GM19438 (cell line): Measurements from ENCODE around the gene CALD1.
A peak's percentile ranks its signal among the peaks of the same experiment; 100 is the strongest.

Source experiments
- ATAC-seq: cut with Tn5 transposase; IDR thresholded peaks from one replicate; pipeline ENCODE4 v1.9.1; 2021; ENCODE audit warnings: low read depth; ENCODE audit not compliant: unreplicated experiment

The CALD1 gene

GRCh38 chr7:134988161-134988560, 208.7 kb downstream of the CALD1 start:
- no peak for ATAC-seq

DNA sequence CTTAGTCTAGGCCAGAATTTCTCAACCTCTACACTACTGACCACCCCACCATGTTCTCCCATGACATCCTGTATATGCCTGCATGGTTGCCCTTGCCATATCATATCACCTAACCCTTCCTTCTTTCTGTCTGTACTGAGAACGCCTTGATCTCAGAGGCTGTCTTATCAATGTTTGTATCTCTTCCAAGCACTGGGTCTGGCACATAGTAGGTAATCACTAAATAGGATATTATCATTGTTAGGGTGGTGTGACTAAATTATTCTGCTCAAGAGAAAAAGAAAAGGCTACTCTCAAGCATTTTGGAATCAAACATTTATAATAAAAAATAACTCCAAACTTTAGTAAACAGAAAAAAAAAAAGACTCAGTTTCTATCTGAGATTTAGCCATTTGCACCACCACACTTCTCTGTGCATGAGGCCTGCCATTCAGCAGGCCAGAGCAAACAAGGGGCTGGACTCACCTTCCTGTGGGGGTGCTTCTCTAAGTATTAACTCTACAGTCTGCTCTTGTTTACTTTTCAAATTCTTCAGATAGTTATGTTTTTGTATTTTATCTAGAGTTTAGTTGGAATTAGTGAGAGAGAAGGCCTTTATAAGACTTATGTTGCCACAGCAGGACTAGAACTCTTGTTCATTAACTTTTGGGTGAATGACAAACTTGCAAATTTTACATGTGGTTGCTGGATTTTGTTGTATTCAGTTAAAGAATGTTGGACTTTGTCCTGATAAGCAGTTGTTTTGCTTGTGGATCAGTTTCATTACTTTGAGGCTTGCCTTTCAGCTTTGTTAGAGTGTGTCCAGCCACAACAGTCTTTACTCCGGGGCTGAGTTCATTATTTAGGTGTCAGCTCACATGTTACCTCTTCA, 212.3 kb downstream of the CALD1 start:
- no peak for ATAC-seq

- ATAC-seq, result peak; percentile 56
These were observed 213.3 kb downstream of the CALD1 start for GRCh38 chr7:134992626-134993179.

GRCh38 chr7:134993877-134994456, 214.5 kb downstream of the CALD1 start:
- ATAC-seq, result no peak

DNA sequence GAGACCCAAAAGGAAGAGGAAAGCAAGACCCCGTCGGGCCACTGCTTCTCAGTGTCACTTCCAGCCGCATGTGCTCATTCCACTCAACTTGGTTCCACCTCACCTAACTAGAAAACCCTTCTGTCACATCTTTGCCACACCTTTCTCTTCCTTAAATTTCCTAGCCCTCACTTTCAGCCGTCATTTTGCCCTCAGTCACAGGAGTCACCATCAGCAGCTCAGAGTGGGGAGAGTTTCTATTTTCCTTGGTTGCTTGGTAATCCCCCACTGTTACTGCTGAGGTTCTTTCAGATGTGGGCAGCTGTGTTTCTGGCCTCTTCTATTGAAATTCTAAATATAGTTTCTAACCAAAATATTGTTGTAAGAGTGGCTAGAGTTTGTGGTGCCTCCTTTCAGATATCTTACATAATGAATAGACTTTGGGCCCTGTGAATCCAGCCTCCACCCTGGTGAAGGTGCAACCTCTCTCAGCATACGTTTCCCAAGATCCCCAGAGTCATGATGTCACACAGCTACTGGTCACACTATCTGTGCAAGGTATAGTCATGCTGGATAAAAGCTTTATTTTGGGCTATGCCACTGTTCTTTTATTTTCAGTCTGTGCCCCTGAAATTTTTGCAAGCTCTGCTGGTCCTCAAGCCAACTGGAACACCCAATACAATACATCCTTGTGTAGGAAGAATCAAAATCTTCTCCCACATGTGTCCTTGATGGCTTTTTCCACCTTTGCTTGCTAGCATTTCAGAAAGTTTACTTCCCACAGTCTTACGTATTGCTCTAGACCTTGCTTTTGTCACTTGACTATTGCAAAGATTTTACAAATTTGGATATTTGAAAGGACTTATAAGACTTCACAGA, 216.0 kb downstream of the CALD1 start:
- ATAC-seq, result peak; percentile 38

- ATAC-seq, result peak; percentile 56
These were observed 216.7 kb downstream of the CALD1 start for GRCh38 chr7:134996097-134996550.

GRCh38 chr7:134997214-134997885, 217.9 kb downstream of the CALD1 start:
- ATAC-seq, result no peak

- no peak for ATAC-seq
These were observed 219.7 kb downstream of the CALD1 start for GRCh38 chr7:134999136-134999535.

- ATAC-seq, result no peak
These were observed 222.1 kb downstream of the CALD1 start for GRCh38 chr7:135001390-135002165.

DNA sequence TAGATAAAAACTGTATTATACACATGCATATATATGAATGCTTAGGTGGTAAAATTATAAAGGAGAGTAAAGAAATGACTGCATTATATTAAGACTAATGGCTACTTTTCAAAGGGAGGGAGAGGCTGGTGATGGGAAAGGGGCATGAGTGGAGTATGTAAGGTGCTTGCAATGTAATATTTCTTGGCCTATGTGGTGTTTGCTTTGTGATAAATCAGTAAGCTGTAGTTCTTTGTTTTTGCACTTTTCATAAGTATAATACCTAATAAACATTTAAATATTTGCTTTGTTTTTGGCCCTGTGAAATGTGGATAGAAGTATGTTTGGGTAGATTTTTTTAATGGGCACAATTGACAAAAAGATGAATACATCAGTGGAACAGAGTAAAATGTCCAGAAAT, 232.8 kb downstream of the CALD1 start:
- ATAC-seq, result no peak
